Adrenal gland (tissue), 5 donors: ENCODE measurements around the gene NR2E1.

ENCODE experiments used
- POLR2A ChIP-seq, 2 donors: fragments of 450-650 bp; IDR thresholded peaks; one replicate each; pipeline ENCODE4 v1.6.1; 2017; ENCODE audit warnings: antibody characterized with exemption in 2 of 2, mild to moderate bottlenecking in 2 of 2, moderate library complexity in 1 of 2
- TF ChIP-seq, protein P1 (sequence below), 6 experiments: fragments of 450-650 bp in 4 of 6; fragments of 200-600 bp in 2 of 6; sonication (generic) in 1 of 6; IDR thresholded peaks; 1 replicate in 5 of 6; 2 replicates in 1 of 6; pipeline versions ENCODE4 v1.5.1 to v1.8.0; 2016 to 2021; ENCODE audit warnings: antibody characterized with exemption in 6 of 6, mild to moderate bottlenecking in 2 of 6, moderate library complexity in 1 of 6
- donor health status: DM: no; HTN: no; CAD: no.

DNA sequence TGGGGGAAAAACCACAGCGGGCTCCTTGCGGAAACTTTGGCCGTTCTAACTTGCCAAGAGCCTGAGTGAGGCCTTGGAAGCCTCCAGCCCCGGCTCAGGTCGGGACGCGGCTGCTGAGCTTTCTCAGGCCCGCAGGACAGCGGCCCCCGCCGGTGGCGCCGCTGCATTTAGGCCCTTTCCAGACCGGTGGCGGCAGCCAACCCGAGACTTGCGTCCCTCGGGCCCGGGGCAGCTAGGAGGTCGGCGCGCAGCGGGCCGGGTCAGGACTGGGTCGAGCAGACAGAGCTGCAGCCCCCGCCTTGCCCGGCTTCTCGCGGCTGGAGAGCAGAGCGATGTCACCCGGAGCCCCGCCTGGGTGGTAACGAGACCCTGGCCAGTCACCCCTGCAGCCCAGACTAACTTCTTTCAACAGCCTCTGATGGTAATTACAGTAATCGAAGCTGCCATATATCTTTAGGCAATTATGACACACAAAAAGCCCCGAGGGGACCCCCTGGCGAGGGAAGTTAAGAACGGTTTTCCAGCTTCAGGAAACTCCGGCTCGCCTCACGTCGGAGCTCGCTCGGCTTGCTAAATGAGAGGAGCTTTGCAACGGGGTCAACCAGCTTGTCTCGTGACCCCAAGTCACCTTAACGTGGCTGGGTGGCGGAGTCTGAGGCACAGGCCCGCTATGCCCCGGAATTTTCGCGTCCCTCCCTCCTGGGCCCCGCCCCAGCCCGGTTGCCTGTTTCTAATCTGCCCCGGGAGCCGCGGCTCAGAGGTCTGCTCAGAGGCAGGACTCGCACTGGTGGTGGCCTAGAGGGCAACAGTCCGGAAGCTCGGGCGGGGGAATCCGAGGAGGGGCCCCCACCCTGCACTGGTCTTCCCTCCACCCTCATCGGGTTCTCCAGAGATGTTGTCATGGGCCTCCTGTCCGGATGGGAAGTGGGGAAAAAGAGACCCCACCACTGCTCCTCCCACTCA lies 3.0 kb downstream of the NR2E1 start:
- TF ChIP-seq, protein P1, sequence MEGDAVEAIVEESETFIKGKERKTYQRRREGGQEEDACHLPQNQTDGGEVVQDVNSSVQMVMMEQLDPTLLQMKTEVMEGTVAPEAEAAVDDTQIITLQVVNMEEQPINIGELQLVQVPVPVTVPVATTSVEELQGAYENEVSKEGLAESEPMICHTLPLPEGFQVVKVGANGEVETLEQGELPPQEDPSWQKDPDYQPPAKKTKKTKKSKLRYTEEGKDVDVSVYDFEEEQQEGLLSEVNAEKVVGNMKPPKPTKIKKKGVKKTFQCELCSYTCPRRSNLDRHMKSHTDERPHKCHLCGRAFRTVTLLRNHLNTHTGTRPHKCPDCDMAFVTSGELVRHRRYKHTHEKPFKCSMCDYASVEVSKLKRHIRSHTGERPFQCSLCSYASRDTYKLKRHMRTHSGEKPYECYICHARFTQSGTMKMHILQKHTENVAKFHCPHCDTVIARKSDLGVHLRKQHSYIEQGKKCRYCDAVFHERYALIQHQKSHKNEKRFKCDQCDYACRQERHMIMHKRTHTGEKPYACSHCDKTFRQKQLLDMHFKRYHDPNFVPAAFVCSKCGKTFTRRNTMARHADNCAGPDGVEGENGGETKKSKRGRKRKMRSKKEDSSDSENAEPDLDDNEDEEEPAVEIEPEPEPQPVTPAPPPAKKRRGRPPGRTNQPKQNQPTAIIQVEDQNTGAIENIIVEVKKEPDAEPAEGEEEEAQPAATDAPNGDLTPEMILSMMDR (IDR thresholded peaks at IDR 0.05) = no peak
- TF ChIP-seq POLR2A (IDR thresholded peaks at IDR 0.05) = no peak
